HG02938 (cell line): ENCODE results near the gene LAGE3.

Source experiments
- ATAC-seq: cut with Tn5 transposase; IDR thresholded peaks from one replicate; pipeline ENCODE4 v1.9.1; 2021; ENCODE audit warnings: mild to moderate bottlenecking, moderate library complexity; ENCODE audit not compliant: unreplicated experiment

The LAGE3 gene

DNA sequence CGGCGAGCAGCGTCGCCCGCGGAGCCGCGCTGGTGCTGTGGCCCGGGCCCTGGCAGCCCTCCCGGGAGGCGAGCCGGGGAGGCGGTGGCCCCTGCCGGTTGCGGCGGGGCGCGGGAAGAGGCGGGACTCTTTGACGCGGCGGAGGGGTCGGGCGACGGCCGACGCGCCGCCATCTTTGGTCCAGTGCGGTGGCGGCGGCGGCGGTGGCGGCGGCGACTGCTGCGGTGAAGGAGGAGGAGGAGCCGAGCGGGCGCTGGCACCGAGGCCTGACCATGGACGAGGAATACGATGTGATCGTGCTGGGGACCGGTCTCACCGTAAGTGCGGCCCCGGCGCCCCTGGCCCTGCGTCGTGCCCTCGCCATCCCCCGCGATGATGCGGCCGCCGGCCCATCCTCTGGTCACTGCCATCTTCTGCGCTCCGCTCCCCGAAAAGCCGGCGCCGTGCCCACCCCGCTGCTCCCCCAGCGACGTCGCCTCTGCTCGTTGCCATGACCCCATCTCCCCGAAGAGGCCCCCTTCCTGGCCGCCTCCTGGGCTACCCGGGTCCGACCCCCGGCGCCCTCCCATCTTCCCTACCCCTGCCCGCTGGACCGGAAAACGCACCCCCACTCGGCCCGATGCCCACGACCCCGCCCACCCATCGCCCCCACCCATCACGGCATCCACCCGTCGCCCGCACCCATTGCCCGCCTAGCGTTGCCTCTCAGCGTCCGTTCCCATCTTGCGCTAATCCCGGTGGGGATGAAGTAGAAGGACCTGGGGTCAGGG, 41.9 kb downstream of the LAGE3 start, which contains the start of gene GDI1:
TSS of gene GDI1 (plus strand) at position 172 of the 770 bp plus-strand sequence. CDS start at position 273, 101 bp downstream.
- no peak for ATAC-seq

DNA sequence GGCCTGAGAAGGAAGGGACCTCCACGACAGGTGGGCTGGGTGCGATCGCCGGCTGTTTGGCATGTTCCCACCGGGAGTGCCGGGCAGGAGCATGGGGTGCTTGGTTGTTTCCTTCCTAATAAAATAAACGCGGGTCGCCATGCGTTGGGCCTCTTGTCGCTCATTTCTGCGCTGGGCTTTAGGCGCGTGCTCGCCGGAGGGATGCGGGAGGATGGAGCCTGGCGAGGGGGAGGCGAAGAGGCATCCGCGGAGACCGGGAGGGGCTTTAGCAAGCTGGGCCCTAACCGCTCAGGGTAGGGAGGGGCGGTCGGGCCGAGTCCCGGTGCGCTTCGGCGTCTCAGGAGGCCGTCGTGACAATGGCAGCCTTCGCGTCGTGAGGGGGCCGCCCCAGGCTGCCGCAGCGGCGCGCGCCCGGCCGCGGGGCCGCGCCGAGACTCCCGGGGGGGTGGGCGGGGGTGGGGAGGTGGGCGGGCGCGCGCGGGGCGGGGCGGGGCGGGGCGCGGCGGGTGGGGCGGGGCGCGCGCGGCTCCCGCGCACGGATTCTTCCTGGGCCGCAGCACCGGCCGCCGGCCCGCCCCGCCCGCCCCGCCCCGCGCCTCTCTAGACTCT, 42.6 kb downstream of the LAGE3 start:
- no peak for ATAC-seq

DNA sequence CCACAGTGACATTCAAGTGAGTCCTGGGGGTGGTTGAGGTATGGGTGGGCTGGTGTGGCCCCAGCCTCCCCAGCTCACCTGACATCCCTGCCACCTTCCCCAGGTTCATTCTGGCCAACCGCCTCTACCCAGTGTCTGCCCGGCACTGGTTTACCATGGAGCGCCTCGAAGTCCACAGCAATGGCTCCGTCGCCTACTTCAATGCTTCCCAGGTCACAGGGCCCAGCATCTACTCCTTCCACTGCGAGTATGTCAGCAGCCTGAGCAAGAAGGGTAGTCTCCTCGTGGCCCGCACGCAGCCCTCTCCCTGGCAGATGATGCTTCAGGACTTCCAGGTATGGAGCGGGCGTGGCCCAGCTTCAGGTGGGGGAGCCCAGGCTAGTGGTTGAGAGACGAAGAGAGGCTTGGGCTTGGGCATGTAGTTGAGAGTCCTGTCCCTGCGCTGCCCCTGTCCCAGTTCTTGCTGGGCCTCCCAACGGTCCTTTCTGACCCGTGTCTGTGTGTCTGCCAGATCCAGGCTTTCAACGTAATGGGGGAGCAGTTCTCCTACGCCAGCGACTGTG, 43.8 kb downstream of the LAGE3 start:
- no peak for ATAC-seq

DNA sequence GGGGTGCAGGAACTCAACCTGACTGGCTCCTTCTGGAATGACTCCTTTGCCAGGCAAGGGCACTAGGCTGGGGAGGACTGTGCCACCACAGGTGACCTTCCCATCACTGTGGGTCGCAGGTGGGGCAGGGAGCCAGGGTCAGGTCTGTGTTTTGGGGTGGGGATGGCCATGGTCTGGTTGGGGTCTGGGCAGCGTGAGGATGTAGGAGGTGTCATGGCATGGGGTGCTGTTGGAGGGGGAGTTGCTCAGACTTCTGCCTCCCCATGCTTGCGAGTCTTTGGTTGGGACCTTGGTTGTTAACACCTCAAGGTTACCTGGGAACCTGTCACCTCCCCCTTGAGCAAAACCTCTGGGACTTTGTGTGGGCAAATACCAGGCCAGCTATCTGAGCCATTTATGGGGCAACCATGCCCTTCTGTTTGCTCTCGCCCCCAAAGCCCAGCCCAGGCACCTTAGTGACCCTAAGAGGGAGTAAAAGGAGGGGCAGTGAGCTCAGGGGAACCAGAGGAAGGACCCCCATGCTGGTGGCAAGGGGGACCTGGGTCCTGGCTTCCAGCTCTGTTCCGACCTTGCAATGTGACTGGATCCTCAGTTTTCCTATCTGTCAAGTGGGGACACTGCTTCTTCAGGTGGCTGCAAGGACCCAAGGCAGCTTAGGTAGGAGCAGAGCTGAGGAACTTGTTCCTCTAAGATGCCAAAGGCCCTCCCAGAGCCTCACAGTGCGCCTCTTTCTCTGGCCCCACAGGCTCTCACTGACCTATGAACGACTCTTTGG, 44.5 kb downstream of the LAGE3 start:
- no peak for ATAC-seq

DNA sequence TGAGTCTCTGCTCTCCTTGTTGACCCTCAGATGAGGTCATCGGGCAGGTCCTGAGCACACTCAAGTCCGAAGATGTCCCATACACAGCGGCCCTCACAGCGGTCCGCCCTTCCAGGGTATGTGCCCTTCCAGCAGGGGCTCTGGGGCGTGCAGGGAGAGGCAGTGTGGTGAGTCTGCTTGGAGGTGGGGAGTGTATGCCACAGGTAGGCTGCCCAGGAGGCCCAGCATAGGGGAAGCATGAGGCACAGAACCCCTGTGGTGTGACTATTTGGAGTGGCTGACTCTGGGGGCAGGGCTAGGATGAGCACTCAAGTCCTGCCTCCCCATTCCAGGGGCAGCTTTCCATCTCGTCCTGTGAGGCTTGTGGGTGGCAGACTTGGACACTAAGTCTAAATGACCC, 45.5 kb downstream of the LAGE3 start:
- ATAC-seq = no peak

DNA sequence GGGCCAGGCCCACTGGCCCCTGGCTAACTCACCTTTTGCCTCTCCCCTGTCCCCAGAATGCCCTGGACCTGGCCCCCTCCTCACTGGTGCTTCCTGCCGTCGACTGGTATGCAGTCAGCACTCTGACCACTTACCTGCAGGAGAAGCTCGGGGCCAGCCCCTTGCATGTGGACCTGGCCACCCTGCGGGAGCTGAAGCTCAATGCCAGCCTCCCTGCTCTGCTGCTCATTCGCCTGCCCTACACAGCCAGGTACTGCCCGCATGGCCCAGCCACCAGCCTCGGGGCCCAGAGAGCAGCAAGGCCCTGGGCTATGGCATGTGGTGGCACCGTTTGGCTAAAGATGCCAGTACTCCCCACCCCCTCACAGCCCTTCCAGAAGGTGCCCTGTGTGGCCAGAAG, 46.9 kb downstream of the LAGE3 start:
- ATAC-seq = no peak

DNA sequence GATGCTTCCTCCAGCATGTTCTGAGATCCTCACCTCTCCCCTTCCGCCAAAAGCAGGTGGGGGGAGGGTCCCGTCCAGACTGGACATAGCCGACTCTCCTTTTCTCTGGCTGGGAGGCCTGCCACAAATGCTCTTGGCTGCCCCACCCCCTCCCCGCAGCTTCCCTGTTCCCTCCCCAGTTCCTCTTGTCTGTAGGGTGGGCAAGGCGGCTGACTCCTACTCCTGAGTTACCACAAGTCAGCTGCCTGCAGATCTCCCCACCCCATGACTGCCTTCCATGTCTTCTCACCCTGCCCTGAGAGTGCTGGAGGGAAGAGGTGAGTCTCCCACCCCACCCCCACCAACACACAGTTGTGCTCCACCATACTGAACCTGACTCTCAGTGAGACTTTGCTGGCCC, 47.7 kb downstream of the LAGE3 start:
- no peak for ATAC-seq

DNA sequence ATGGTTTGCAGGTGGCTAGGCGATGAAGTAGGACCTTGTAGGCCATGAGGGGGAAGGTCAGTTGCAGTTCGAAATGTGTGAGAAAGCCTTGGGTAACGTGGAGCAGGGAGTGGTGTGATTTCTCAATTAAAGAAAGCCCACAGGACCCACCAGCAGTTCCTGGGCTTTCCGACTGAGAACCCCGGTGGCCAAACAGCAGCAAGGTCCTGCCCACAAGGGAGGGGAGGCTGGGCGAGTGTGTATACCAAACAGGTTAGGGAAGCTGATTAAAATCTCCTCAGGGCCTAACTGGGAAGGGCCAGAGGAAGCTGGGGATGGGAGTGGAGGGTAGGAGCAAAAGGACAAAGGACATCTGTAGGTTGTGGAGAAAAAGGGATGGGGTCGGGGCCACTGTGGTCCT, 48.2 kb downstream of the LAGE3 start:
- ATAC-seq = no peak

DNA sequence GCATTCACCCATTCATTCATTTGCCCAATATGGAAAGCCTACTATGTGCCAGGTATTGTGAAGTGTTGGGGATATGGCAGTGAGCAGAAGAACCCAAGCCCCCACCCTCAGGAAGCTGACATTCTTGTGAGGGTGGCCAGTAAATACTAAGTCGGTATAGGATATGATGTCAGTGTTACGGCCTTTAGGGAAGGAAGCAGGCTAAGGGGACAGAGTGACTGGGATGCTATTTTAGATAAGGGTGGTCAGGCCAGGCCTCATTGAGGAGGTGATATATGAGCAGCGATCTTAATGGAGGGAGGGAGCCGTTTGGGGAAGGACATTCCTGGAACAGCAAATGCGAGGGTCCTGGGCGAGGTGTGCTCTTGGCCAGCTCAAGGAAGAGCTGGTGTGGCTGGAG, 48.6 kb downstream of the LAGE3 start:
- no peak for ATAC-seq

DNA sequence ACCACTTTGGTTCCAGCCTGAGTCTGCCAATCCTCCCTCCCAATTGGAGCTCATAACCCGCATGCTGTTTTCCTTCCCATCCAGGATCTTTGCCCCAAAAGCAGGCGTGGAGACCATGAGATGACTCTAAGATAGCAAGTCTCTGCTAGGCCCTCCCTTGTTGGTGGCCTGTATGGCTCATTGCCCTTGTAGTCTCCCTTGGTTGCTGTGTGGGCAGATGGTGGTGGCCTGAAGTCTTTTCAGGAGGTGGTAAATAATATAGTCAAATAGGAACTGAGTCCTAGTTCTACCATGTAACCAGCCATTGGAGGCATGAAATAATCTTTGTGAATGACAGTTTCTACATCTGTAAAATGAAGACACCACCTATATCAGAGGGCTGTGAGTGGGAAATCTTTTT, 49.4 kb downstream of the LAGE3 start:
- ATAC-seq = no peak

DNA sequence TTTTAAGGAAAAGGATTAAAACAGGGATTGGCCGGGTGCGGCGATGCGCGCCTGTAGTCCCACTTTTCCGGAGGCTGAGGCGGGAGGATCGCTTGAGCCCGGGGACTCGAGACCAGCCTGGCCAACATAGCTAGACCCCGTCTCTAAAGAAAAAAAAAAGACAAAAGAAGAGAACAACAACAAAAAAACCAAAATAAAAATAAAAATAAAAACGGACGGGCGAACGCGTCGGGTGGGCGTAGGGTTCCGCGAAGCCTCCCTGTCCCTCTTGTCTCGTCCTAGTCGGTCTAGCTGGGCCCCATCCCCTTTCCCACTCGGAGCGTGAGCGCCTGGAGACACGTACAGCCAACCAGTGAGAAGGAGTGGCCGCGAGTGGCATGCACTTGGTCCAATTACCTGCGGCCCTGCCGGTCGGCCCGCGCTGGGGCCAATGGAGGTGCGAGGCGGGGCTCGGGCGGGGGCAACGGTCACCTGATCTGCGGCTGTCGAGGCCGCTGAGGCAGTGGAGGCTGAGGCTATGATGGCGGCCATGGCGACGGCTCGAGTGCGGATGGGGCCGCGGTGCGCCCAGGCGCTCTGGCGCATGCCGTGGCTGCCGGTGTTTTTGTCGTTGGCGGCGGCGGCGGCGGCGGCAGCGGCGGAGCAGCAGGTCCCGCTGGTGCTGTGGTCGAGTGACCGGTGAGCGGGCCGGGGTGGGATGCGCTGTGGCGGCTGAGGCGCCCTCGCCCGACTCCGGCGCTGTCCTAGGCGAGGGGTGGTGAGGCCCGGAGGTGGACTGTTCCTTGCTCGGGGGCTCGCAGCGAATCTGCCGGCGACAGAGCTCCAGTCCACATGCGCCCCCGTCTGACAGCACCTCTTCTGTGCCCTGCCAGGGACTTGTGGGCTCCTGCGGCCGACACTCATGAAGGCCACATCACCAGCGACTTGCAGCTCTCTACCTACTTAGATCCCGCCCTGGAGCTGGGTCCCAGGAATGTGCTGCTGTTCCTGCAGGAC, 50.6 kb downstream of the LAGE3 start, which contains the start of gene ATP6AP1:
TSS of gene ATP6AP1 (plus strand) at position 502 of the 996 bp plus-strand sequence. CDS start at position 518, 16 bp downstream.
- ATAC-seq = peak; percentile 95
